Neutrophil (primary cell): Measurements from ENCODE around the gene C1orf210.

Source experiments
- H3K27ac ChIP-seq: fragments of 200-600 bp; sonication (generic); 2 replicates; pipeline ENCODE4 v1.5.1; 2016; ENCODE audit warnings: mild to moderate bottlenecking, moderate library complexity
- H3K27me3 ChIP-seq: fragments of 200-600 bp; sonication (generic); 2 replicates; pipeline ENCODE4 v1.6.0; 2016; ENCODE audit warnings: mild to moderate bottlenecking
- H3K36me3 ChIP-seq: fragments of 200-600 bp; sonication (generic); 2 replicates; pipeline ENCODE4 v1.5.1; 2017
- H3K4me1 ChIP-seq, 2 experiments: fragments of 200-600 bp in 1 of 2; sonication (generic) in 1 of 2; 1 replicate in 1 of 2; 2 replicates in 1 of 2; pipeline versions ENCODE4 v1.5.1 to v1.6.1; 2013 to 2016; ENCODE audit warnings: low read depth in 1 of 2, low read length in 1 of 2, mild to moderate bottlenecking in 1 of 2, moderate library complexity in 1 of 2; ENCODE audit not compliant: control insufficient read depth in 1 of 2, insufficient read depth in 1 of 2
- H3K4me3 ChIP-seq, 2 experiments: fragments of 200-600 bp in 1 of 2; sonication (generic) in 1 of 2; 1 replicate in 1 of 2; 2 replicates in 1 of 2; pipeline ENCODE4 v1.5.1; 2013 to 2016; ENCODE audit warnings: low read depth in 1 of 2, low read length in 1 of 2, mild to moderate bottlenecking in 1 of 2, moderate library complexity in 1 of 2
- H3K9me3 ChIP-seq: fragments of 200-600 bp; sonication (generic); 2 replicates; pipeline ENCODE4 v1.5.1; 2016
- TF ChIP-seq, protein P1 (sequence below): fragments of 200-600 bp; sonication (generic); IDR thresholded peaks from 2 replicates; pipeline ENCODE4 v1.5.1; 2016; ENCODE audit warnings: antibody characterized with exemption

The C1orf210 gene

DNA sequence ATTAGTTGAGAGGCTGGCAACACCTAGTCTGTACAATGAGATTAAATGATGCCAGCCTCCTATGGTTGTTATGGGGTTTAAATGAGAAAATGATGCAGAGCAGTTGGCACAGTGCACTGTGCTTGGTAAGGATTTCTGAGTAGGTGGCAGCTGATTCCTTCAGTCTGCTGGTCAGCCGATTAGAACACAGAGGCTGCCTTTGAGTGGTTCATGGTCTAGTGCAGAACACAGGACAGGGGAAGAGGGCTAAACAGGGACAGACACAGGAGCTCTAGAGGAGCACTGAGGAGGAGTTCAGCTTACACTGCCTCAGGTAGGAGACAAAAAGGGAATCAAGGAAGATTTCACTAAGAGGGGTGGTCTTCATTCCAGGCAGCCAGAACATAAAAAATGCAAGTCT lies 16.8 kb upstream of the C1orf210 start:
- no peak overlapping the region for H3K27ac ChIP-seq
- no peaks in the 10 kb centered on the region for H3K27me3 ChIP-seq
- H3K4me3 ChIP-seq, result no peak overlapping the region
- no peaks in the 10 kb centered on the region for H3K36me3 ChIP-seq
- H3K4me1 ChIP-seq, result no peaks in the 10 kb centered on the region
- TF ChIP-seq, protein P1, sequence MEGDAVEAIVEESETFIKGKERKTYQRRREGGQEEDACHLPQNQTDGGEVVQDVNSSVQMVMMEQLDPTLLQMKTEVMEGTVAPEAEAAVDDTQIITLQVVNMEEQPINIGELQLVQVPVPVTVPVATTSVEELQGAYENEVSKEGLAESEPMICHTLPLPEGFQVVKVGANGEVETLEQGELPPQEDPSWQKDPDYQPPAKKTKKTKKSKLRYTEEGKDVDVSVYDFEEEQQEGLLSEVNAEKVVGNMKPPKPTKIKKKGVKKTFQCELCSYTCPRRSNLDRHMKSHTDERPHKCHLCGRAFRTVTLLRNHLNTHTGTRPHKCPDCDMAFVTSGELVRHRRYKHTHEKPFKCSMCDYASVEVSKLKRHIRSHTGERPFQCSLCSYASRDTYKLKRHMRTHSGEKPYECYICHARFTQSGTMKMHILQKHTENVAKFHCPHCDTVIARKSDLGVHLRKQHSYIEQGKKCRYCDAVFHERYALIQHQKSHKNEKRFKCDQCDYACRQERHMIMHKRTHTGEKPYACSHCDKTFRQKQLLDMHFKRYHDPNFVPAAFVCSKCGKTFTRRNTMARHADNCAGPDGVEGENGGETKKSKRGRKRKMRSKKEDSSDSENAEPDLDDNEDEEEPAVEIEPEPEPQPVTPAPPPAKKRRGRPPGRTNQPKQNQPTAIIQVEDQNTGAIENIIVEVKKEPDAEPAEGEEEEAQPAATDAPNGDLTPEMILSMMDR, result no peak
- no peaks in the 10 kb centered on the region for H3K9me3 ChIP-seq

DNA sequence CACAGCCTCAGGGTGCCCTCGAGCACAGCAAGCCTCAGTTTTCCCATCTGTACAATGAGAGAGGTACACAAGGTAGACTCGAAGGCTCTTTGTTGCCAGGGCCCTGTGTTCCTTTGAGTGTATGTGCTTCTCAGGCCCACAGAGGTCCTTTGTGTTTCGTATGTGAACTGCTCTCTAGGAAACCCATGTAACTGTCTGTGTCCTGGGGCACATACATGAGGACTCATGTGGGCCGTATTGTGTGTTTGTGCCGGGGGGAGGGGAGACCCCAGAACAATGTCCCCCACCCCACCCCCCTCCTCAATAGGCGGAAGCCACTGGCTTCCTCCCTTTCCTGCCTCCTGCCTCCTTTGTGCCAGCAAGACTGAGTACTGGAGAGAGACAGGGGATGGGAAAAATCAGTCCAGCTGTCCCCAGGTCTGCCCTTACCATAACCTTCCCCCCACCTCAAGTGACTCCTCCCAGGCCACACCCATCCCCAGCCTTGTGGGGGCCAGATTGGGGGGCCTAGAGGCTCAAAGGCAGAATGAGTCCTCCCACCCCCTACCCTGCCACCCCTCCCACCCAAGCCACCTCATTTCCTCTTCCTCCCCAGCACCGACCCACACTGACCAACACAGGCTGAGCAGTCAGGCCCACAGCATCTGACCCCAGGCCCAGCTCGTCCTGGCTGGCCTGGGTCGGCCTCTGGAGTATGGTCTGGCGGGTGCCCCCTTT lies 15.2 kb upstream of the C1orf210 start, which contains the start of gene TIE1:
Gene TIE1, plus strand, starts transcription at position 605 of the 717 bp plus-strand sequence. Its CDS starts 90 bp downstream, at position 695.
- Histone ChIP-seq H3K27ac (no peak within 1 kb of the TSS), H3K36me3 (no peaks in the 10 kb centered on the region), H3K9me3 (no peaks in the 10 kb centered on the region), H3K27me3 (no peaks in the 10 kb centered on the region), H3K4me3 (no peak within 1 kb of the TSS), H3K4me1 (no peaks in the 10 kb centered on the region)
- TF ChIP-seq, protein P1, result no peak

DNA sequence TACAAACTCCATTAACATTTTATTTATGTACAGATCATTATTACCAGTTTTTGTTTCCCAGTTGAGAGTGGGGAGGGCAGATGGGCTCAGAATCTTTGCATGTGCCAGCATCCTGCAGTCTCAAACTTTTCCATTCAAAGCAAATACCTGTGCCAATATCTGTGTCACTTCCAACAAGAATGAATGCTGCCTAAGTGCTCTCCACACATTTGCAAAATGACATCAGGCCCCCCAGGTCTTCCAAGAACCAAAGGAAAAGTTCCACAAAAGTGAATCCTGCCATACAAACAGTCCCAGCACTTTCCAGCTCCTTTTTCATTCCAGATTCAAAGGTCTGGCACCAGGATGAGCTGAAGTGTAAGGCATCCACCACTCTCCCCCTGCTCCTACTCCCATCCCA lies 13.7 kb upstream of the C1orf210 start:
- Histone ChIP-seq H3K27ac (no peak overlapping the region), H3K9me3 (no peaks in the 10 kb centered on the region), H3K36me3 (no peaks in the 10 kb centered on the region), H3K4me1 (no peaks in the 10 kb centered on the region), H3K27me3 (no peaks in the 10 kb centered on the region), H3K4me3 (no peak overlapping the region)
- TF ChIP-seq, protein P1, result no peak

DNA sequence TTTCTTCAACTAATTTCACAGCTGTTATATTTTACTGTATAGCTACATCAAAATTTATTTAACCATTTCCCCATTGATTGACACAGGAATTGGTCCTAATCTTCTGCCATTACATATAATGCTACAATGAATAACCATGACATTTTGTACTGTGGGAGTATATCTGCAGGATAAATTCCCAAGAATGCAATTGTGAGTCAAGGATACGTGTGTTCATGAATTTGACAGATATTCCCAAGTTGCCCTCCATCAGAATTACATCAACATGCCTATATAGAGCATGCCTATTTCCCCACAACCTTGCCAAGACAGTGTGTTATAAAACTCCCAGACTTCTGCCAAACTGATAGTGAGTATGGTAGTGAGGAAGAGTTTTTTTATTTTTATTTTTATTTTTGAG lies 12.7 kb upstream of the C1orf210 start:
- H3K27me3 ChIP-seq, result no peaks in the 10 kb centered on the region
- H3K4me1 ChIP-seq, result no peaks in the 10 kb centered on the region
- TF ChIP-seq, protein P1, result no peak
- no peak overlapping the region for H3K4me3 ChIP-seq
- H3K36me3 ChIP-seq, result no peaks in the 10 kb centered on the region
- H3K9me3 ChIP-seq, result no peaks in the 10 kb centered on the region
- no peak overlapping the region for H3K27ac ChIP-seq

DNA sequence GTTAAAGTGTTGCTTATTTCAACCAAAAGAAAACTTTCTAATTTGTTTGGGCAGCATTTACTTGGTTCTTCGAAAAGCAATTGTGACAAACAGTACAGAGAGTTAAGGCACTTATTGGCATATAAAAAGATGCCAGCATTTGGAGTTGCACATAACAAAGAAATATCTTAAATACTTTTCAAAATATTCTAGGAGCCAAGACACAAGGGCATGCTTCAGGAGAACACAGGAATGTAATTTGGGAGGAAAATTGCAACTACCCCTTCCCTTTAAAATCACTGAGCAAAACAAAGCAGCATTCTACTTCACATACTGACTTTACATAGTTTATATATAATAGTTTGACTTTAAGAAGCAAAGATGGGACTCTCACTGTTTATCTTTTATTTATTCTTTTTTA lies 10.8 kb upstream of the C1orf210 start:
- Histone ChIP-seq H3K4me1 (no peaks in the 10 kb centered on the region), H3K9me3 (no peaks in the 10 kb centered on the region), H3K4me3 (no peak overlapping the region), H3K27ac (no peak overlapping the region), H3K27me3 (no peaks in the 10 kb centered on the region), H3K36me3 (no peaks in the 10 kb centered on the region)
- TF ChIP-seq, protein P1, result no peak
